Brain microvascular endothelial cell (primary cell): ENCODE data around the gene FAM24A.
A peak's percentile ranks its signal among the peaks of the same experiment; 100 is the strongest.

ENCODE experiments used
- DNase-seq: peaks from one replicate; pipeline ENCODE4 v3.0.0-alpha.2; 2020
- H3K27ac ChIP-seq: fragments of 250-450 bp; sonication (Bioruptor Pico); 2 replicates; pipeline ENCODE4 v1.5.1; 2020; ENCODE audit warnings: mild to moderate bottlenecking, moderate library complexity
- H3K27me3 ChIP-seq: fragments of 250-450 bp; sonication (Bioruptor Pico); replicated peaks from 2 replicates; pipeline ENCODE4 v1.5.1; 2020; ENCODE audit warnings: mild to moderate bottlenecking
- H3K36me3 ChIP-seq: fragments of 250-450 bp; sonication (Bioruptor Pico); replicated peaks from 2 replicates; pipeline ENCODE4 v1.5.1; 2020; ENCODE audit warnings: mild to moderate bottlenecking
- H3K4me3 ChIP-seq: 2 replicates; pipeline ENCODE4 v1.5.1; 2011; ENCODE audit warnings: low read depth, mild to moderate bottlenecking, control low read depth, low read length, moderate library complexity
- CTCF ChIP-seq: IDR thresholded peaks from 2 replicates; pipeline ENCODE4 v1.5.1; 2011; ENCODE audit warnings: low read depth, mild to moderate bottlenecking, moderate library complexity, low read length, control low read depth, inconsistent platforms; ENCODE audit errors: missing control alignments
- in situ Hi-C: cut with HindIII; loops from 2 replicates; pipeline ENCODE4 v1.10.0; 2017; ENCODE audit warnings: low sequenced_read_pairs, low pct_ligation_motif_present

FAM24A gene

GRCh38 chr10:122953902-122954730 is 43.7 kb downstream of the FAM24A start, which contains the start of gene C10orf88:
Gene C10orf88, minus strand, starts transcription at chr10:122954227. Its CDS starts 49 bp downstream, at chr10:122954178.
- TF ChIP-seq CTCF: no peak
- H3K4me3 ChIP-seq: peak within 1 kb of the TSS; percentile 82
- in situ Hi-C loops: no loop called here
- H3K27ac ChIP-seq: peak within 1 kb of the TSS; percentile 50
- no peaks in the 10 kb centered on the region for H3K27me3 ChIP-seq
- DNase-seq: peak; percentile 97
- no peaks in the 10 kb centered on the region for H3K36me3 ChIP-seq

- TF ChIP-seq CTCF: no peak
- in situ Hi-C loops: no loop called here
- H3K4me3 ChIP-seq: peak overlapping the region; percentile 82
These were observed 44.3 kb downstream of the FAM24A start for GRCh38 chr10:122954731-122955050.

GRCh38 chr10:122955892-122956291 is 45.5 kb downstream of the FAM24A start:
- H3K27ac ChIP-seq: no peak overlapping the region
- in situ Hi-C loops: no loop called here

More at GRCh38 chr10:122954731-122955050, 44.3 kb downstream of the FAM24A start:
- no peaks in the 10 kb centered on the region for H3K27me3 ChIP-seq
- DNase-seq: no peak
- no peaks in the 10 kb centered on the region for H3K36me3 ChIP-seq
- H3K27ac ChIP-seq: no peak overlapping the region

GRCh38 chr10:122957474-122957873 is 47.1 kb downstream of the FAM24A start:
- in situ Hi-C loops: no loop called here
- Histone ChIP-seq H3K27ac (no peak overlapping the region), H3K36me3 (no peaks in the 10 kb centered on the region), H3K27me3 (no peaks in the 10 kb centered on the region), H3K4me3 (no peak overlapping the region)
- peak; percentile 16 for DNase-seq
- no peak for TF ChIP-seq CTCF

More at GRCh38 chr10:122955892-122956291, 45.5 kb downstream of the FAM24A start:
- no peaks in the 10 kb centered on the region for H3K27me3 ChIP-seq
- no peak for DNase-seq
- no peaks in the 10 kb centered on the region for H3K36me3 ChIP-seq
- no peak for TF ChIP-seq CTCF
- H3K4me3 ChIP-seq: no peak overlapping the region

- DNase-seq: no peak
- H3K4me3 ChIP-seq: no peak overlapping the region
- in situ Hi-C loops: no loop called here
- no peak for TF ChIP-seq CTCF
- no peak overlapping the region for H3K27ac ChIP-seq
- H3K27me3 ChIP-seq: no peaks in the 10 kb centered on the region
- no peaks in the 10 kb centered on the region for H3K36me3 ChIP-seq
These were observed 52.0 kb downstream of the FAM24A start for GRCh38 chr10:122962405-122962804.
